GM20000 (cell line): ENCODE measurements around the gene SLC39A11.

ENCODE experiments used
- DNase-seq: peaks from one replicate; pipeline ENCODE4 v3.0.0; 2012; ENCODE audit warnings: low spot score
- CTCF ChIP-seq: IDR thresholded peaks from 2 replicates; pipeline ENCODE4 v1.5.1; 2012; ENCODE audit warnings: mild to moderate bottlenecking, control low read depth; ENCODE audit errors: extremely low read depth, missing control alignments

Gene SLC39A11

GRCh38 chr17:73090396-73091202, 1.9 kb downstream of the SLC39A11 start:
- TF ChIP-seq CTCF = no peak
- no peak for DNase-seq

GRCh38 chr17:73089322-73090317, 2.9 kb downstream of the SLC39A11 start:
- no peak for DNase-seq

GRCh38 chr17:73088561-73088960, 3.9 kb downstream of the SLC39A11 start:
- no peak for TF ChIP-seq CTCF
- DNase-seq = no peak

More at GRCh38 chr17:73089322-73090317, 2.9 kb downstream of the SLC39A11 start:
- TF ChIP-seq CTCF = no peak

- DNase-seq = no peak
- TF ChIP-seq CTCF = no peak
Observed at GRCh38 chr17:73083432-73083831, 9.1 kb downstream of the SLC39A11 start.

- no peak for TF ChIP-seq CTCF
- DNase-seq = no peak
Observed at GRCh38 chr17:73074566-73074965, 17.9 kb downstream of the SLC39A11 start.

GRCh38 chr17:73072219-73072962, 20.1 kb downstream of the SLC39A11 start:
- TF ChIP-seq CTCF = no peak
- DNase-seq = no peak
